ENCODE results near the gene THBS2.

DNA sequence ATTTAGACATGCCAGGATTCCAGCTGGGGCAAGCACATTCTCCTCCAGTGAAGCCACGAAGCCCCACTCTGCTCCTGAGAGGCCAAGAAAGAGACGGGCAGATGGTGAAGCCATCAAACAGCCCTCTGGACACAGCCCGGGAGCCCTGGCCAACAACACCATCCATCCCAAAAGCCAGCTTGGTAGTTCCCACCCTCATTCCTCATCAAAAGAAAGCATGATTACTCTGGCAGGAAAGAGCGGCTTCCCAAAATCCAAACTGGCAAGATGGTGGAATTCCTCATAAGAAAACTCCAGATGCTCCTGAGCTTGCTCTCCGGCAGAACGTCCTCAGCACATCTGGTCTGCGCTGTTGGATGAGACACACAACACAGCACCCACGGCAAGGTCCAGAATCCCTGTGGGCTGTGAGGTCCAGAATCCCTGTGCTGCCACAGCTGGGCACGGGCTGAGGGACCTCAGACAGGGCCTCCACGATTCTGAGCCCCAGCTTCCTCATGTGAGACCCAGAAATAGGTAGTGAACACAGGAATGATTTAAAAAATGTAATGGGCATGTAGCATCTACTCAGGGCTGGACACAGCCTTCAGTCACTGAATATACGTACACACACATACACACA is 52.6 kb downstream of the THBS2 start:
- TF ChIP-seq TAF1 (IDR thresholded peaks at IDR 0.05; ENCODE audit: low read depth, low read length) (no peak), POLR2A (IDR thresholded peaks at IDR 0.05; ENCODE audit: low read depth, low read length) (no peak), POLR2AphosphoS5 (IDR thresholded peaks at IDR 0.05; ENCODE audit: low read depth, low read length) (no peak), SPI1 (IDR thresholded peaks at IDR 0.05; ENCODE audit: low read depth, low read length) (no peak)
